ENCODE data around the gene PSMD14.

PSMD14 gene

GRCh38 chr2:161421686-161422085 is 113.5 kb downstream of the PSMD14 start:
- no peak for DNase-seq

- DNase-seq: no peak
These were observed 114.7 kb downstream of the PSMD14 start for GRCh38 chr2:161422816-161423403.

- DNase-seq: no peak
These were observed 115.5 kb downstream of the PSMD14 start for GRCh38 chr2:161423421-161424393.

- DNase-seq: no peak
These were observed 116.2 kb downstream of the PSMD14 start for GRCh38 chr2:161424394-161424769.

- DNase-seq: no peak
These were observed 116.9 kb downstream of the PSMD14 start for GRCh38 chr2:161424891-161425727.

- DNase-seq: no peak
These were observed 117.7 kb downstream of the PSMD14 start for GRCh38 chr2:161425728-161426454.

GRCh38 chr2:161426455-161426921 is 118.3 kb downstream of the PSMD14 start:
- DNase-seq: no peak

GRCh38 chr2:161426922-161427663 is 118.9 kb downstream of the PSMD14 start:
- DNase-seq: no peak

GRCh38 chr2:161427664-161428587 is 119.7 kb downstream of the PSMD14 start:
- no peak for DNase-seq

GRCh38 chr2:161430386-161430785 is 122.2 kb downstream of the PSMD14 start:
- no peak for DNase-seq

- DNase-seq: no peak
These were observed 123.9 kb downstream of the PSMD14 start for GRCh38 chr2:161432107-161432506.

- DNase-seq: no peak
These were observed 125.9 kb downstream of the PSMD14 start for GRCh38 chr2:161434118-161434517.

- DNase-seq: no peak
These were observed 128.2 kb downstream of the PSMD14 start for GRCh38 chr2:161436411-161436810.

GRCh38 chr2:161438598-161438997 is 130.4 kb downstream of the PSMD14 start:
- DNase-seq: no peak

GRCh38 chr2:161445097-161445496 is 136.9 kb downstream of the PSMD14 start:
- no peak for DNase-seq

GRCh38 chr2:161448431-161448830 is 140.2 kb downstream of the PSMD14 start:
- DNase-seq: no peak

Data from SHP77 (cell line).